Upper lobe of left lung (tissue), 6 donors: ENCODE results near the gene CDH20. TPM values are rescaled to one million over a fixed set of nuclear protein-coding genes. Genes with fewer than 3 reads are reported as not detected.

Experiments used
- ATAC-seq, 2 donors: fragments of 200-7000 bp; cut with Tn5 transposase; one replicate each; pipeline ENCODE4 v1.9.1; 2022; ENCODE audit warnings: mild to moderate bottlenecking in 2 of 2, moderate library complexity in 2 of 2; ENCODE audit not compliant: low FRiP score in 2 of 2
- DNase-seq, 2 donors: peaks; one replicate each; pipeline ENCODE4 v3.0.0-alpha.2; 2019 to 2020
- H3K27ac ChIP-seq, 4 donors: fragments of 200-600 bp; sonication (generic); one replicate each; pipeline ENCODE4 v1.5.1; 2016 to 2019
- H3K27me3 ChIP-seq, 4 donors: fragments of 200-600 bp; sonication (generic); one replicate each; pipeline ENCODE4 v1.5.1; 2017 to 2019
- H3K36me3 ChIP-seq, 4 donors: fragments of 200-600 bp; sonication (generic); one replicate each; pipeline ENCODE4 v1.5.1; 2016 to 2019
- H3K4me1 ChIP-seq, 4 donors: fragments of 200-600 bp; sonication (generic); one replicate each; pipeline ENCODE4 v1.5.1; 2018 to 2019
- H3K4me3 ChIP-seq, 4 donors: fragments of 200-600 bp; sonication (generic); one replicate each; pipeline ENCODE4 v1.5.1; 2017 to 2019; ENCODE audit warnings: mild to moderate bottlenecking in 2 of 4, moderate library complexity in 1 of 4
- H3K9me3 ChIP-seq, 4 donors: fragments of 200-600 bp; sonication (generic); one replicate each; pipeline ENCODE4 v1.5.1; 2018 to 2019
- CTCF ChIP-seq, 6 experiments: fragments of 450-650 bp in 4 of 6; fragments of 200-600 bp in 2 of 6; sonication (generic) in 2 of 6; IDR thresholded peaks; one replicate each; pipeline ENCODE4 v1.5.1; 2016 to 2019; ENCODE audit warnings: antibody characterized with exemption in 6 of 6
- EP300 ChIP-seq, 4 donors: sonication (generic); formaldehyde crosslinking; IDR thresholded peaks; one replicate each; pipeline ENCODE4 v1.5.1; 2017; ENCODE audit warnings: antibody characterized with exemption in 4 of 4, control low read depth in 2 of 4
- POLR2A ChIP-seq, 4 donors: fragments of 450-650 bp; IDR thresholded peaks; one replicate each; pipeline ENCODE4 v1.5.1; 2016 to 2017; ENCODE audit warnings: antibody characterized with exemption in 4 of 4, mild to moderate bottlenecking in 2 of 4
- POLR2AphosphoS5 ChIP-seq, 2 donors: sonication (generic); formaldehyde crosslinking; IDR thresholded peaks; one replicate each; pipeline ENCODE4 v1.5.1; 2017; ENCODE audit warnings: antibody characterized with exemption in 2 of 2
- WGBS, 2 donors: methylation state at CpG; one replicate each; pipeline ENCODE4 v1.1.5; 2017 to 2018; 5-methylcytosine and 5-hydroxymethylcytosine counted together
- total RNA-seq, 6 donors: library from RNA; depleted of rRNA in 4 of 6; stranded (reverse); fragments of >200 nt in 4 of 6; gene quantifications; one replicate each; pipeline versions ENCODE4 v1.1.0 to v1.2.1, GENCODE V29; 2016 to 2021
- donor health status: DM: no; HTN: no; CAD: no; lungs with moderate emphysema.
- donor health status: DM: no; HTN: yes; CAD: no; lungs with severe emphysema.

CDH20 gene
- total RNA-seq, 6 donors from 2014 or later, result 0.06 to 0.07 TPM; not detected in 4

GRCh38 chr18:61531182-61531581 is 198.0 kb downstream of the CDH20 start:
- Histone ChIP-seq H3K27ac (no peak overlapping the region), H3K4me3 (no peak overlapping the region), H3K9me3 (no peaks in the 10 kb centered on the region), H3K27me3 (no peaks in the 10 kb centered on the region), H3K36me3 (no peaks in the 10 kb centered on the region), H3K4me1 (no peaks in the 10 kb centered on the region)
- DNase-seq, result no peak
- WGBS, 2 donors, result 77 to 78% methylated on average over 6 of the region's 6 CpGs
- ATAC-seq, result no peak
- TF ChIP-seq CTCF (IDR thresholded peaks at IDR 0.05), result no peak
- no peak for TF ChIP-seq POLR2AphosphoS5 (IDR thresholded peaks at IDR 0.05)
- TF ChIP-seq EP300 (IDR thresholded peaks at IDR 0.05), result no peak
- TF ChIP-seq POLR2A (IDR thresholded peaks at IDR 0.05), result no peak

GRCh38 chr18:61531891-61532290 is 198.7 kb downstream of the CDH20 start:
- no peak for ATAC-seq

GRCh38 chr18:61535401-61535800 is 202.2 kb downstream of the CDH20 start:
- no peaks in the 10 kb centered on the region for H3K9me3 ChIP-seq
- no peaks in the 10 kb centered on the region for H3K27me3 ChIP-seq
- H3K36me3 ChIP-seq, result no peaks in the 10 kb centered on the region
- no peak overlapping the region for H3K27ac ChIP-seq
- no peaks in the 10 kb centered on the region for H3K4me1 ChIP-seq
- no peak overlapping the region for H3K4me3 ChIP-seq
- WGBS, 2 donors, result 93 to 97% methylated on average over 4 of the region's 4 CpGs
- no peak for ATAC-seq
- no peak for DNase-seq
- TF ChIP-seq CTCF (IDR thresholded peaks at IDR 0.05) (no peak), POLR2A (IDR thresholded peaks at IDR 0.05) (no peak), EP300 (IDR thresholded peaks at IDR 0.05) (no peak), POLR2AphosphoS5 (IDR thresholded peaks at IDR 0.05) (no peak)

More at GRCh38 chr18:61531891-61532290, 198.7 kb downstream of the CDH20 start:
- Histone ChIP-seq H3K27me3 (no peaks in the 10 kb centered on the region), H3K4me1 (no peaks in the 10 kb centered on the region), H3K9me3 (no peaks in the 10 kb centered on the region), H3K36me3 (no peaks in the 10 kb centered on the region), H3K4me3 (no peak overlapping the region), H3K27ac (no peak overlapping the region)
- 58 to 69% methylated on average over 2 of the region's 2 CpGs for WGBS, 2 donors
- DNase-seq, result no peak
- TF ChIP-seq CTCF (IDR thresholded peaks at IDR 0.05) (no peak), POLR2A (IDR thresholded peaks at IDR 0.05) (no peak), EP300 (IDR thresholded peaks at IDR 0.05) (no peak), POLR2AphosphoS5 (IDR thresholded peaks at IDR 0.05) (no peak)

GRCh38 chr18:61541673-61542072 is 208.4 kb downstream of the CDH20 start:
- Histone ChIP-seq H3K4me3 (no peak overlapping the region), H3K9me3 (no peaks in the 10 kb centered on the region), H3K4me1 (peaks cover 0 to 6% (median 0%) of the 10 kb centered on the region in 4 donors), H3K36me3 (no peaks in the 10 kb centered on the region), H3K27ac (no peak overlapping the region), H3K27me3 (no peaks in the 10 kb centered on the region)
- DNase-seq, result no peak
- no peak for ATAC-seq
- WGBS, 2 donors, result 84 to 88% methylated on average over 7 of the region's 7 CpGs
- TF ChIP-seq EP300 (IDR thresholded peaks at IDR 0.05) (no peak), CTCF (IDR thresholded peaks at IDR 0.05) (no peak), POLR2A (IDR thresholded peaks at IDR 0.05) (no peak), POLR2AphosphoS5 (IDR thresholded peaks at IDR 0.05) (no peak)

- Histone ChIP-seq H3K4me3 (no peak overlapping the region), H3K4me1 (peaks cover 0 to 6% (median 0%) of the 10 kb centered on the region in 4 donors), H3K27ac (no peak overlapping the region), H3K36me3 (no peaks in the 10 kb centered on the region), H3K9me3 (no peaks in the 10 kb centered on the region), H3K27me3 (no peaks in the 10 kb centered on the region)
- DNase-seq (no peak), ATAC-seq (no peak)
- TF ChIP-seq EP300 (IDR thresholded peaks at IDR 0.05) (no peak), POLR2A (IDR thresholded peaks at IDR 0.05) (no peak), CTCF (IDR thresholded peaks at IDR 0.05) (no peak), POLR2AphosphoS5 (IDR thresholded peaks at IDR 0.05) (no peak)
- 68 to 71% methylated on average over 2 of the region's 2 CpGs for WGBS, 2 donors
Observed at GRCh38 chr18:61542596-61542995, 209.4 kb downstream of the CDH20 start.
